Left ventricle myocardium inferior (tissue), 1 donor: Measurements from ENCODE around the gene ARHGAP26. TPM values are rescaled to one million over a fixed set of nuclear protein-coding genes. Genes with fewer than 3 reads are reported as not detected.
A peak's percentile ranks its signal among the peaks of the same experiment; 100 is the strongest.

Experiments used
- DNase-seq: peaks from one replicate; pipeline ENCODE4 v3.0.0-alpha.2; 2020
- H3K27ac ChIP-seq: fragments of 200-600 bp; replicated peaks from 2 replicates; pipeline ENCODE4 v1.8.0; 2021
- H3K27me3 ChIP-seq: fragments of 200-600 bp; 2 replicates; pipeline ENCODE4 v1.8.0; 2021; ENCODE audit warnings: low read depth
- H3K36me3 ChIP-seq: fragments of 200-600 bp; 2 replicates; pipeline ENCODE4 v1.8.0; 2021
- H3K4me1 ChIP-seq: fragments of 200-600 bp; 2 replicates; pipeline ENCODE4 v1.8.0; 2021
- H3K4me3 ChIP-seq: fragments of 200-600 bp; 2 replicates; pipeline ENCODE4 v1.8.0; 2021; ENCODE audit warnings: mild to moderate bottlenecking, moderate library complexity
- H3K9me3 ChIP-seq: fragments of 200-600 bp; replicated peaks from 2 replicates; pipeline ENCODE4 v1.8.0; 2021
- intact Hi-C: fragments of 100-400 bp; cut with micrococcal nuclease; formaldehyde crosslinking; loops from one replicate; pipeline ENCODE4 v1.11.0; 2022
- total RNA-seq: library from RNA; stranded (reverse); fragmentation: NEBNext Ultra II Directional; extraction: Animal tissue kit (Norgen Biotek cat#: 25700); gene quantifications from one replicate; pipeline ENCODE4 v1.2.1, GENCODE V29; 2021
- TF ChIP-seq, protein P1 (sequence below): fragments of 200-600 bp; IDR thresholded peaks from 2 replicates; pipeline ENCODE4 v1.8.0; 2021; ENCODE audit warnings: antibody characterized with exemption, mild to moderate bottlenecking, borderline replicate concordance
- donor health status: DM: no; HTN: yes; CAD: no; lungs with severe emphysema.

Gene ARHGAP26
- total RNA-seq, 1 donor from 2014 or later, result 35.7 TPM

DNA sequence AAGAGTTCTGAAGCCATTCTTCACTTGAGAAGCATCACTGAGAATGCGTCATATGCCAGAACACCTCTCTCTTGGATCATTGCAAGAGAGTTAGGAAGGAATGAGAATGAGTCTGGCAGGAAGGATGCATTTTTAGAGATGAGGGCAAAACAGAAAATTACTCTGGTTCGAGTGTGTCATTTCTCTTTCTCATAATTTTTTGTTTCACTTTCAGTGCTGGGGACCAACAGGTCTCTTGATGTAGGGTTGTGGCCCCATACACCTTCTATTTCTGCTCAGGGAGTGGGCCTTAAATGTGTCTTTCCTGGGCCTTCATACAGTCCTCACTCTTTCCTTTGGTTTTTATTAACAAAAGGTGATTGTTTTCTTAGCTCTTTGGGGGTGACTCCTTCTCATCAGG is 330.9 kb downstream of the ARHGAP26 start:
- Histone ChIP-seq H3K36me3 (no peaks in the 10 kb centered on the region), H3K27ac (no peak overlapping the region), H3K27me3 (no peaks in the 10 kb centered on the region), H3K4me1 (peaks cover 26% of the 10 kb centered on the region), H3K9me3 (no peaks in the 10 kb centered on the region), H3K4me3 (no peak overlapping the region)
- TF ChIP-seq, protein P1, sequence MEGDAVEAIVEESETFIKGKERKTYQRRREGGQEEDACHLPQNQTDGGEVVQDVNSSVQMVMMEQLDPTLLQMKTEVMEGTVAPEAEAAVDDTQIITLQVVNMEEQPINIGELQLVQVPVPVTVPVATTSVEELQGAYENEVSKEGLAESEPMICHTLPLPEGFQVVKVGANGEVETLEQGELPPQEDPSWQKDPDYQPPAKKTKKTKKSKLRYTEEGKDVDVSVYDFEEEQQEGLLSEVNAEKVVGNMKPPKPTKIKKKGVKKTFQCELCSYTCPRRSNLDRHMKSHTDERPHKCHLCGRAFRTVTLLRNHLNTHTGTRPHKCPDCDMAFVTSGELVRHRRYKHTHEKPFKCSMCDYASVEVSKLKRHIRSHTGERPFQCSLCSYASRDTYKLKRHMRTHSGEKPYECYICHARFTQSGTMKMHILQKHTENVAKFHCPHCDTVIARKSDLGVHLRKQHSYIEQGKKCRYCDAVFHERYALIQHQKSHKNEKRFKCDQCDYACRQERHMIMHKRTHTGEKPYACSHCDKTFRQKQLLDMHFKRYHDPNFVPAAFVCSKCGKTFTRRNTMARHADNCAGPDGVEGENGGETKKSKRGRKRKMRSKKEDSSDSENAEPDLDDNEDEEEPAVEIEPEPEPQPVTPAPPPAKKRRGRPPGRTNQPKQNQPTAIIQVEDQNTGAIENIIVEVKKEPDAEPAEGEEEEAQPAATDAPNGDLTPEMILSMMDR, result no peak
- DNase-seq, result no peak
- intact Hi-C loops, result no loop called here

DNA sequence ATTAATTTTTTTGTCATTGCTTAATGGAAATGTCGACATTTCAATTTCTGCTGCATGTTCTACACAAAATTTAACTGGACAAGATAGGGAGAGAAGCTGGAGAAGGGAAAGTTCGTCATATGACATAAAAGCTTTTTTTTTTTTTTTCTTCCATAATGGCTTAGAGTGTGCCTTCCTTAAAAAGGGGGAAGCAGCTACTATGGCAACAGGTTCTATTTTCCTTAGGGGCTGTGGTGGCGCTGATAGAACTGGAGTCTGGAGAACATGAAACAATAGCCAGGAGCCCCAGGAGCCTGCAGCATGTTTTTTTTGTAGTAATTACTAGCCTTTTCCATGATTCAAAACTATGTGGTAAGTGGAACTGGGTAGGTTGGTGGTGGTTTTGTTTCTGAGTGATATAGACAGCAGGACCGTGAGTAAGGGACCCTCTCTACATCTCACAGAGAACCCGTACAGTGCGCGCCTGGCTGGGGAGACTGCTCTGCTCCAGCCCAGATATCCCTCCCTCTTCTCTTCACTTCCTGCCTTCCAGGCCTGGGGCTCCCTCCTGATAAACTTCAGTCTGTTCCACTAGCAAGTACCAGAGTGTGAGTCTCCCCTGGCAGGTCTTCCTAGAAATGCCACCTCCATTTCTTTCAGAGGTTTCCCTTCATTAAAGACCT is 331.7 kb downstream of the ARHGAP26 start:
- no peaks in the 10 kb centered on the region for H3K9me3 ChIP-seq
- intact Hi-C loops, result no loop called here
- no peaks in the 10 kb centered on the region for H3K27me3 ChIP-seq
- peaks cover 31% of the 10 kb centered on the region for H3K4me1 ChIP-seq
- H3K4me3 ChIP-seq, result no peak overlapping the region
- peak overlapping the region; percentile 51 for H3K27ac ChIP-seq
- no peak for DNase-seq
- TF ChIP-seq, protein P1, result no peak
- H3K36me3 ChIP-seq, result no peaks in the 10 kb centered on the region

DNA sequence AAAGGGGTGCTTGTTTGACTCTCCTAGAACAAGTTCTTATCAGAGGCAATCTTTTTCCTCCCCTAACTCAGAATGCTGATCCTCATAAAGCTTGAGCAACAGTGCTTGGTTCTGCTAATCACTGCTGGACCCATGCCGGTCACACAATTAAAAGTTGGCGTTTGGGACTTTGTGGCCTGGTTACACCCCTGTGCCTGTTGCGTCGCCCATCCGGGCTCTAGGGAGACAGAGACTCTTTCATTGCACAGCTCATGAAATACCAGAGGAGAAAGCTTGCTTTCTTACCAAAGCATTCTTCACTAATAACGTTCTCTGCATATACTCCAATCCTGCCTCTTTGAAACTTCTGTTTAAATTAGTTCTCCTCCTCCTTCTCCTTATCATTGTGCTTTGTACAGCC is 332.2 kb downstream of the ARHGAP26 start:
- Histone ChIP-seq H3K27ac (peak overlapping the region; percentile 51), H3K27me3 (no peaks in the 10 kb centered on the region), H3K4me3 (no peak overlapping the region), H3K9me3 (no peaks in the 10 kb centered on the region), H3K4me1 (peaks cover 37% of the 10 kb centered on the region), H3K36me3 (no peaks in the 10 kb centered on the region)
- no peak for DNase-seq
- intact Hi-C loops, result no loop called here
- TF ChIP-seq, protein P1, result no peak

DNA sequence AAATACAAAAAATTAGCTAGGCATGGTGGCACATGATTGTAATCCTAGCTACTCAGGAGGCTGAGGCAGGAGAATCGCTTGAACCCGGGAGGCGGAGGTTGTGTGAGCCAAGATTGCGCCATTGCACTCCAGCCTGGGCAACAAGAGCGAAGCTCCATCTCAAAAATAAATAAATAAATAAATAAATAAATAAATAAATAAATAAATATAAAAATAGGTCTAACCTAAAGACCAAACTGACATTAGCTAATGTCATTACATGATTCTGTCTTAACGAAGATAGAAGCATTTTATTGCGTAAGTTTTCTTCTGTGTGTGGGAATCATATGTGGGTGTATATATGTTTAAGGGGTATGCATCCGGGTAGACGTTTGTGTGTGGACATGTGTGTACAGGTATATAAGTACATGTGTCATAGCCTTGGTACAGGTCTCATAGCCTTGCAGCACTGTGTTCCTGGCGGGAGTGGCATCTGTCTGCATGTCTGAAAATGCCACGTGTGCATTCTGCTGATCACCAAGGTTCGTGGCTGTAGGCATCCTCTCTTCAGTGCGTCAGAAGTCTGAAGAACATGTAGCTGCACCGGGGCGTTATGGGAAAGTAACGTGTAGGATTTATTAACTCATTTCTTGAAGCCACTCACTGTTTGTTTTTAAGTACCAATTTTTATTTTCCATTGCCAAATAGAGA is 335.2 kb downstream of the ARHGAP26 start:
- Histone ChIP-seq H3K27ac (peak overlapping the region; percentile 57), H3K4me3 (no peak overlapping the region), H3K36me3 (no peaks in the 10 kb centered on the region), H3K27me3 (no peaks in the 10 kb centered on the region), H3K9me3 (no peaks in the 10 kb centered on the region), H3K4me1 (peaks cover 66% of the 10 kb centered on the region)
- TF ChIP-seq, protein P1, result no peak
- DNase-seq, result no peak
- intact Hi-C loops, result no loop called here

DNA sequence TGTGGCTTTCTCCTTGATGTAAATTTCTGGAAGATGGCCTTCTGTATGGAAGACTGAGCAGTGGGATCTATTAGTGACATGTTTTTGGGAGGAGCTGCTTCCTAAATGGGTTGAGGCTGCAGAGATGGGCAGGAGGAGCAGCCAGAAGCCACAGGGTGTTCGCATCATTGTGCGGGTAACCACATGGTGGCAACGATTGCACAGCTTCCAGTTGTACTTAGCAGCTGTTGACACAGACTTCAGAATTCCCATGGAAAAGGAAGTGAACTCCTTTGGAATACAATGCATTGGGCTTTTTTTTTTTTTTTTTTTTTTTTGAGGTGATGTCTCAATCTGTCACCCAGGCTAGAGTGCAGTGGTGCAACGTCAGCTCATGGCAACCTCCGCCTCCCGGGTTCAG is 336.0 kb downstream of the ARHGAP26 start:
- H3K27ac ChIP-seq, result peak overlapping the region; percentile 57
- intact Hi-C loops, result no loop called here
- no peak for DNase-seq
- no peaks in the 10 kb centered on the region for H3K9me3 ChIP-seq
- no peak overlapping the region for H3K4me3 ChIP-seq
- TF ChIP-seq, protein P1, result peak; percentile 46
- H3K4me1 ChIP-seq, result peaks cover 72% of the 10 kb centered on the region
- H3K27me3 ChIP-seq, result no peaks in the 10 kb centered on the region
- no peaks in the 10 kb centered on the region for H3K36me3 ChIP-seq
